ENCODE measurements around the gene VPS13C. TPM values are rescaled to one million over a fixed set of nuclear protein-coding genes. Genes with fewer than 3 reads are reported as not detected.
A peak's percentile ranks its signal among the peaks of the same experiment; 100 is the strongest.

Gene VPS13C
- total RNA-seq, 1 donor: 117 TPM

- Histone ChIP-seq H3K79me2 (ENCODE audit: insufficient read depth, low read length) (no peaks in the 10 kb centered on the region), H3K36me3 (ENCODE audit: insufficient read depth, low read length) (no peaks in the 10 kb centered on the region), H3K4me3 (ENCODE audit: insufficient read depth, low read length) (no peak overlapping the region), H2AFZ (ENCODE audit: low read length) (no peak overlapping the region), H3K27me3 (ENCODE audit: insufficient read depth, low read length) (no peaks in the 10 kb centered on the region), H3K4me1 (ENCODE audit: insufficient read depth, low read length) (no peaks in the 10 kb centered on the region), H3K9me3 (ENCODE audit: low read depth, low read length) (no peaks in the 10 kb centered on the region), H4K20me1 (ENCODE audit: insufficient read depth, low read length) (no peaks in the 10 kb centered on the region), H3K4me2 (ENCODE audit: insufficient read depth, low read length) (no peak overlapping the region), H3K27ac (ENCODE audit: low read depth, low read length) (no peak overlapping the region)
- TF ChIP-seq CTCF (IDR thresholded peaks at IDR 0.05; ENCODE audit: extremely low read depth, low read depth, low read length): no peak
- no peak for DNase-seq (ENCODE audit: insufficient read length, low spot score, missing footprints)
Observed at GRCh38 chr15:61861962-61862361, 198.3 kb downstream of the VPS13C start.

- no peaks in the 10 kb centered on the region for H3K27me3 ChIP-seq (ENCODE audit: insufficient read depth, low read length)
- no peak overlapping the region for H3K4me3 ChIP-seq (ENCODE audit: insufficient read depth, low read length)
- TF ChIP-seq CTCF (IDR thresholded peaks at IDR 0.05; ENCODE audit: extremely low read depth, low read depth, low read length): no peak
- no peak overlapping the region for H3K27ac ChIP-seq (ENCODE audit: low read depth, low read length)
- no peaks in the 10 kb centered on the region for H3K36me3 ChIP-seq (ENCODE audit: insufficient read depth, low read length)
- H3K79me2 ChIP-seq (ENCODE audit: insufficient read depth, low read length): no peaks in the 10 kb centered on the region
- H4K20me1 ChIP-seq (ENCODE audit: insufficient read depth, low read length): no peaks in the 10 kb centered on the region
- no peak overlapping the region for H3K4me2 ChIP-seq (ENCODE audit: insufficient read depth, low read length)
- no peaks in the 10 kb centered on the region for H3K4me1 ChIP-seq (ENCODE audit: insufficient read depth, low read length)
- H3K9me3 ChIP-seq (ENCODE audit: low read depth, low read length): no peaks in the 10 kb centered on the region
- DNase-seq (ENCODE audit: insufficient read length, low spot score, missing footprints): no peak
- no peak overlapping the region for H2AFZ ChIP-seq (ENCODE audit: low read length)
Observed at GRCh38 chr15:61857169-61857829, 202.9 kb downstream of the VPS13C start.

- H3K79me2 ChIP-seq (ENCODE audit: insufficient read depth, low read length): no peaks in the 10 kb centered on the region
- no peaks in the 10 kb centered on the region for H3K27me3 ChIP-seq (ENCODE audit: insufficient read depth, low read length)
- no peaks in the 10 kb centered on the region for H4K20me1 ChIP-seq (ENCODE audit: insufficient read depth, low read length)
- peaks cover 3% of the 10 kb centered on the region for H3K4me1 ChIP-seq (ENCODE audit: insufficient read depth, low read length)
- peak; percentile 11 for TF ChIP-seq CTCF (IDR thresholded peaks at IDR 0.05; ENCODE audit: extremely low read depth, low read depth, low read length)
- H3K4me2 ChIP-seq (ENCODE audit: insufficient read depth, low read length): no peak overlapping the region
- no peak overlapping the region for H3K27ac ChIP-seq (ENCODE audit: low read depth, low read length)
- H3K36me3 ChIP-seq (ENCODE audit: insufficient read depth, low read length): no peaks in the 10 kb centered on the region
- no peak overlapping the region for H2AFZ ChIP-seq (ENCODE audit: low read length)
- DNase-seq (ENCODE audit: insufficient read length, low spot score, missing footprints): no peak
- no peaks in the 10 kb centered on the region for H3K9me3 ChIP-seq (ENCODE audit: low read depth, low read length)
- no peak overlapping the region for H3K4me3 ChIP-seq (ENCODE audit: insufficient read depth, low read length)
Observed at GRCh38 chr15:61856295-61856694, 204.0 kb downstream of the VPS13C start.

GRCh38 chr15:61853195-61853594, 207.1 kb downstream of the VPS13C start:
- peaks cover 7% of the 10 kb centered on the region for H3K4me1 ChIP-seq (ENCODE audit: insufficient read depth, low read length)
- no peak for TF ChIP-seq CTCF (IDR thresholded peaks at IDR 0.05; ENCODE audit: extremely low read depth, low read depth, low read length)
- no peak for DNase-seq (ENCODE audit: insufficient read length, low spot score, missing footprints)
- H4K20me1 ChIP-seq (ENCODE audit: insufficient read depth, low read length): no peaks in the 10 kb centered on the region
- H3K9me3 ChIP-seq (ENCODE audit: low read depth, low read length): no peaks in the 10 kb centered on the region
- no peaks in the 10 kb centered on the region for H3K36me3 ChIP-seq (ENCODE audit: insufficient read depth, low read length)
- H3K4me3 ChIP-seq (ENCODE audit: insufficient read depth, low read length): no peak overlapping the region
- H3K27ac ChIP-seq (ENCODE audit: low read depth, low read length): no peak overlapping the region
- H3K27me3 ChIP-seq (ENCODE audit: insufficient read depth, low read length): no peaks in the 10 kb centered on the region
- no peak overlapping the region for H2AFZ ChIP-seq (ENCODE audit: low read length)
- H3K4me2 ChIP-seq (ENCODE audit: insufficient read depth, low read length): no peak overlapping the region
- no peaks in the 10 kb centered on the region for H3K79me2 ChIP-seq (ENCODE audit: insufficient read depth, low read length)
